Measurements from ENCODE around the gene ONECUT2.

Gene ONECUT2

DNA sequence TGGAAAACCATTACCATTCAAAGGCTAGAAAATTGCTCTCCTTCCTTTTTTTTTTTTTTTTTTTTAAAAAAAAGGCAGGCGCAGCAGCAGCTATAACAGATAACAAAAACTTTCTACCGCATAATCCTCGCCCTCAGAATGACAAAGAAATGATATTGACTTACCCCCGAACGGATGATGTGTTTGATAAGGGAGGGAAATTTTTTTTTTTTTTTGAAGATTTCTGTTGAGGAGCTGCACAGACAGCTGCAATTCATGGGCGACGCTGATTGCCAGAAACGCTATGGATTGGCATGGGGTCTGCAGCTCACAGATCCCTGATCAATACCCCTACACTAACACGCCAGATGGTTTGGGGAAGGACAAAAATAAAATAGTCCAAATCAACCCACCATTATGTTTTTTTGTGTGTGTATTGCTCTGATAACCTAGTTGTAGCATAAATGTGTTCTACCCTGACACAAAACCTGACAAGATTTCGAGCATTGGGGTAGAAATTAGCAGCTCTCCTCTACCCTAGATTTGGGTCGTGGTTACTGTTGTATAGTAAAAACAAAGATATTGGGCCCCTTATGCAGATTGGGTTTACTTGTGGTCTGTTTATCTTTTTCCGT, 3.6 kb upstream of the ONECUT2 start:
- no peak for DNase-seq (ENCODE audit: low spot score)

DNA sequence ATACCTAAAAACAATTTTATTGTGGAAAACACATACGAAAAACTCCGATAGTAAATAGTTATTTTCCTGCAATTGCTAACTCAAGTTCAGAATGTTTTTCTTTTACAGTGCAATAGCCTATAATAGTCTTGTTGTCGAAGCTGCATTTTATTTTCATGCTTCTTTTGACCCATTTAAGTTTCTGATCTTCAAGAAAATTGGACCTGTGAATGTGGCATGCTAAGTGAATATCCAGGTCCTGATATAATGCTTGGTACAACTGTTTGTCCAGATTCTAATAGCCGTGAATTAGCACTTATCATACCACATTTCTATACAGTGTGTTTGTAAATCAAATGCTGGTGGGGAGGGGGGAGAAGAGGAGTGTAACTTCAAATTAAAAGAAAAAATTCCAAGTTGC, 3.0 kb upstream of the ONECUT2 start:
- no peak for DNase-seq (ENCODE audit: low spot score)

DNA sequence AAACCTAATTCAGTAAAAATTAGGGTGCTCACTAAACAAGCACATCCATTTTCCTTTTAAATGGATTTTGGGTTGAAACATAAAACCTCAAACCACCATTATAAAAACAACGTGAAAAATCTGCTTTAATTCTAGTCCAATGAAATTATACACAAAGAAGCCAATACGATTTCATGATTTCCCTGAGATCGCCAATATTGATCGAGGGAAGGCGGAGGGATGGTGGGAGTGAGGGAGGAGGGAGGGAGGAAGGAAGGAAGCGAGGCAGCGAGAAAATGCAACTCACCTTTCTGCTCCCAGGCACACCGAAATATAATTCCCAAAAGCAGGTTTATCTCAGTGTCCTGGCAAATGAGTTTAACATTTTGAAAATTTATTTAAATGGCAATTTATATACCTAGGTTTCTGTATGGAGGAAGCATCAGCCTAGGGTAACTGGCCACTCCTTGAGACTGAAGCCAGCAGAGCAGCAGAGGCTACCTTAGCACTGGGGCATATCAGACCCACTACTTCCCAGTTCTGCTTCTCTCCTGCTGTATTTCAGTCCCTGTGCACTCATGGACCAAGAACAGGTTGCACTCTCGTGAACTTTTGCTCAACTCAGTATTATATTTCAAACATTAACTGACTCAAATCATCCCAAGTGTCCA, 2.3 kb upstream of the ONECUT2 start:
- DNase-seq (ENCODE audit: low spot score), result no peak

DNA sequence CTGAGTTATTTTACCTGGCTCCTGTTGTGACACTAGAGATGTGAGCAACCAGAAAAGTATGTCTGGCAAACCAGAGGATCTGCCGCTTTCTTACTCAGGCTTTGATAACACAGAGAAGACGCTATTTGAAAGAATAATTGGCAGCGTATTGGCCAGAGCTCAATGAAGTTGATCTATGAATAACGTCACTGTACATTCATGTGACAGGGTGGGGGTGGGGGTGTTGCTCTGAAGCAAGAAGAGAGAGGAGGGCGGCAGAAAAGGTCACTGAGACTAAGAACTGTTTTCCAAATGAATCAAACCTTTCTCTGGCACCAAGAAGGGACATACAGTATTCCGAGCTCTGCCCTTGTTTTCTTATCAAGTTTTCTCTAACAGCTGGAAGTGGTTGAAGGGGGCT, 1.7 kb upstream of the ONECUT2 start:
- DNase-seq (ENCODE audit: low spot score), result no peak

DNA sequence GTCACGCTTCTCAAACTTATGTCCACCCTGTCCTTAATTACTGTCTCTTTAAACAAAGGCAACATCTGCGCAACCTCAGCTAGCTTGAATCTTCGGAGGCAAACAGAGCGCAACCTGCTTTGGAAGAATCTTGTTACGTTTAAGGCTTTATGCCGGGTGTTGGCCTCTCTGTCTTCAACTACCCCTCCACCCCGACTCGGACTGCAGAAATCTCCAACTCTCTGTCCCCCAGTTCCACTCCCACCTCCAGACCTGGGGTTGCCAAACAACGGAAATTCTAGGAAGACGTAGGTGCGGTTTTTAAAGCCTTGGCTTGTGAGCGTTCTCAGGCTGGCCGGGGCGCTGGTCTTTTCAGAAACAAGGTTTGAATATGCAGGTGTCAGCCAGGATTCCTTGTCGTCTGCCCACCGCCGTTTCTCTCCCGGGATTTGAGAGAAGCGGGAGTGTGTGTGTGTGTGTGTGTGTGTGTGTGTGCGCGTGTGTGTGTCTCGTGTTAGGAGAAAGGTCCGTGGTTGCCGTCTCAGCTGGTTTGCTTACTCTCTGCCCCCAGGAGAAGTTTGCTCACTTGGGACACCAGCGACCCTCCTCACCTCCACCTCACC, 1.1 kb upstream of the ONECUT2 start:
- DNase-seq (ENCODE audit: low spot score), result no peak

DNA sequence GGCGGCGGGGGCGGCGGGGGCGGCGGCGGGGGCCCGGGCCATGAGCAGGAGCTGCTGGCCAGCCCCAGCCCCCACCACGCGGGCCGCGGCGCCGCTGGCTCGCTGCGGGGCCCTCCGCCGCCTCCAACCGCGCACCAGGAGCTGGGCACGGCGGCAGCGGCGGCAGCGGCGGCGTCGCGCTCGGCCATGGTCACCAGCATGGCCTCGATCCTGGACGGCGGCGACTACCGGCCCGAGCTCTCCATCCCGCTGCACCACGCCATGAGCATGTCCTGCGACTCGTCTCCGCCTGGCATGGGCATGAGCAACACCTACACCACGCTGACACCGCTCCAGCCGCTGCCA, 644 bp downstream of the ONECUT2 start:
- DNase-seq (ENCODE audit: low spot score), result no peak

DNA sequence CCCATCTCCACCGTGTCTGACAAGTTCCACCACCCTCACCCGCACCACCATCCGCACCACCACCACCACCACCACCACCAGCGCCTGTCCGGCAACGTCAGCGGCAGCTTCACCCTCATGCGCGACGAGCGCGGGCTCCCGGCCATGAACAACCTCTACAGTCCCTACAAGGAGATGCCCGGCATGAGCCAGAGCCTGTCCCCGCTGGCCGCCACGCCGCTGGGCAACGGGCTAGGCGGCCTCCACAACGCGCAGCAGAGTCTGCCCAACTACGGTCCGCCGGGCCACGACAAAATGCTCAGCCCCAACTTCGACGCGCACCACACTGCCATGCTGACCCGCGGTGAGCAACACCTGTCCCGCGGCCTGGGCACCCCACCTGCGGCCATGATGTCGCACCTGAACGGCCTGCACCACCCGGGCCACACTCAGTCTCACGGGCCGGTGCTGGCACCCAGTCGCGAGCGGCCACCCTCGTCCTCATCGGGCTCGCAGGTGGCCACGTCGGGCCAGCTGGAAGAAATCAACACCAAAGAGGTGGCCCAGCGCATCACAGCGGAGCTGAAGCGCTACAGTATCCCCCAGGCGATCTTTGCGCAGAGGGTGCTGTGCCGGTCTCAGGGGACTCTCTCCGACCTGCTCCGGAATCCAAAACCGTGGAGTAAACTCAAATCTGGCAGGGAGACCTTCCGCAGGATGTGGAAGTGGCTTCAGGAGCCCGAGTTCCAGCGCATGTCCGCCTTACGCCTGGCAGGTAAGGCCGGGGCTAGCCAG, 1.2 kb downstream of the ONECUT2 start:
- DNase-seq (ENCODE audit: low spot score), result no peak

DNA sequence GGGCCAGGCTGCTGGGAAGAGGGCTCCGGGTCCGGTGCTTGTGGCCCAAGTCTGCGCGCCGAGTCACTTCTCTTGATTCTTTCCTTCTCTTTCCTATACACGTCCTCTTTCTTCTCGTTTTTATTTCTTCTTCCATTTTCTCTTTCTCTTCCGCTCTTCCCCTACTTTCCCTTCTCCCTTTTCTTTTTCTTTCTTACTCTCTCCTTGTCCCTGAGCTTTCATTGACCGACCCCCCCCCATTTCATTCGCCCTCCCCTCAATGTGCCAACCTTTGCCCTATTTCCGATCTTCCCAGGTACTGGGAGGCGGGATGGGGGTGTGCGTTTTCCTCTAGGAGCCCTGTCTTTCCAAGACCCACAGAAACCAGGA, 1.8 kb downstream of the ONECUT2 start:
- no peak for DNase-seq (ENCODE audit: low spot score)

DNA sequence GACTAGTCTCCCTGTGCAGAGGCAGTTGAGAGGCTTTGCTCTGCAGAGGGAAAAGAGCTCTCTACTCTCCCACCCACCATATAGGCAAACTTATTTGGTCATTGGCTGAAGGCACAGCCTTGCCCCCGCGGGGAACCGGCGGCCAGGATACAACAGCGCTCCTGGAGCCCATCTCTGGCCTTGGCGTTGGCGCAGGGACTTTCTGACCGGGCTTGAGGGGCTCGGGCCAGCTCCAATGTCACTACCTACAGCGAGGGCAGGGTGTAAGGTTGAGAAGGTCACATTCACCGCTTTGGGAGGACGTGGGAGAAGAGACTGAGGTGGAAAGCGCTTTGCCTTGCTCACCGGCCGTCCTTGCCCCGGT, 2.2 kb downstream of the ONECUT2 start:
- DNase-seq (ENCODE audit: low spot score), result no peak

DNA sequence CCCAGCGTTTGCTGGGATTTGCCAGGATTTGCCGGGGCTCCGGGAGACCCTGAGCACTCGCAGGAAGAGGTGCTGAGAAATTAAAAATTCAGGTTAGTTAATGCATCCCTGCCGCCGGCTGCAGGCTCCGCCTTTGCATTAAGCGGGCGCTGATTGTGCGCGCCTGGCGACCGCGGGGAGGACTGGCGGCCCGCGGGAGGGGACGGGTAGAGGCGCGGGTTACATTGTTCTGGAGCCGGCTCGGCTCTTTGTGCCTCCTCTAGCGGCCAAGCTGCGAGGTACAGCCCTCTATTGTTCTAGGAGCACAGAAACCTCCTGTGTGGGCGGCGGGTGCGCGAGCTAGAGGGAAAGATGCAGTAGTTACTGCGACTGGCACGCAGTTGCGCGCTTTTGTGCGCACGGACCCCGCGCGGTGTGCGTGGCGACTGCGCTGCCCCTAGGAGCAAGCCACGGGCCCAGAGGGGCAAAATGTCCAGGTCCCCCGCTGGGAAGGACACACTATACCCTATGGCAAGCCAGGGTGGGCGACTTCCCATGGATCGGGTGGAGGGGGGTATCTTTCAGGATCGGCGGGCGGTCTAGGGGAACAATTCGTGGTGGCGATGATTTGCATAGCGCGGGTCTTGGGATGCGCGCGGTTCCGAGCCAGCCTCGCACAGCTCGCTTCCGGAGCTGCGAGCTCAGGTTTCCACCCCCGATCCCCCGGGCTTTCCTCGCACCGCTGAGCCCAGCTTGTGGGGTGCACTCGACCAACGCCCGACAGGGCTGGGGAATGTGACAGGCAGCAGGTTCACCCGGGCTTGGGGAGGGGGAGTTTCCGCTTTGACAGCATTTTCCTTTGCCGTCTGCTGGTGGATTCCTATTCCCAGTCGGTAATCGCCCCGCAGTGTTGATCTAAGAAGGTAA, 2.8 kb downstream of the ONECUT2 start:
- peak; percentile 66 for DNase-seq (ENCODE audit: low spot score)

DNA sequence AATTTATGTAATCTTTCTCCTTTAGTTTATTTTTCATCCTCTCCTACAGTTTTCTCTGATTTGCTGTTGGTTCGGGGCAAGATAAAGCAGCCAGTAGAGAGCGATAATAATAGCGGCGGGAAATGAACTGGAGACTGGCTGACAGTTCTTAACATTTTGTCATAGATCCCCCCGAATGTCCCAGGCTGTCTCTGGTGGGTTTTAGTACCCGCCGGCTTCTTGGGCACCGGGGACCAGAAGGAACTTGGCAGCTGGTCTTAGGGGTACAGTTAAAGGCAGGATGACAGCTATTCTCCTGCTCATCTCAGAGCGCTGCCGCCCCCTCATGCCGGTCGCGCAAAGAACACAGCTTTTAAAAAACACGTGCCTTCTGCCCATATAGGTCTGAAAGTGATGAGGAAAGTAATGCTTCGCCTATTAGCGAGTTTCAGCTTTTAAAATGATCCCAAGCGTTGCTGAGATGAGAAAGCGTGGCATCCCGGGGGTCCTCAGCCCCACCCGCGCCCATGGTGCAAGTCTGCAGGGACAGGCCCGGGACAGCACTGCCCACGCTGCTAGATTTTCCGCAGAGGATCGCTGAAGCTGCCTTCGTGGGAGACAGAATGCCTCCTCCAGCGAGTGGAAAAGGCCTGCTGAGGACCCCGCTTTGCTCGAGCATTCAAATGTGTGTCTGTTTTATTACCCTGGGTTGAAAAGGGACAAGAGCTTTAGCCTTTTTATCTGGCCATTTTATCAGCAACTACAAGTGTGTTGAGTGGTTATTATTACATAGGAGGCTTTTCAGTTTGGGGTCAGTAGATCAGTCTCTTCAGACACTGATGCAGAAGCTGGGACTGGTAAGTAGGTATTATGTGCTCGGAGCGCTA, 3.8 kb downstream of the ONECUT2 start:
- no peak for DNase-seq (ENCODE audit: low spot score)

DNA sequence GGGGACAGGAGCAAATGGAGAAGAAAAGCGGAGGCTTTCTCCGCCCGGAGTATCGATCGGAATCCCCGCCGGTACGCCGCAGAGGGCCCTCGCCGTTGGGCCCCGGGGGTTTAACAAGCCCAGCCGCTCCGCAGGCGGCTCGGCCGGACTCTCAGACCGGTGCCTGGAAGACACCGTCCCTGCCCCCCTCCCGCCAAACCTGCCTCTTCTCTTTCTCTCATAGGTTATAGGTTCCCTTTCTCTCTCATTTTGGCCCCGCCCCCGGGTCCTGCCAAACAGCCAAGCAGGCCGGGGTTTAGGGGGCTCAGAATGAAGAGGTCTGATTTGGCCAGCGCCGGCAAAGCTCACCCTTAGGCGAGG, 4.4 kb downstream of the ONECUT2 start:
- DNase-seq (ENCODE audit: low spot score), result no peak

DNA sequence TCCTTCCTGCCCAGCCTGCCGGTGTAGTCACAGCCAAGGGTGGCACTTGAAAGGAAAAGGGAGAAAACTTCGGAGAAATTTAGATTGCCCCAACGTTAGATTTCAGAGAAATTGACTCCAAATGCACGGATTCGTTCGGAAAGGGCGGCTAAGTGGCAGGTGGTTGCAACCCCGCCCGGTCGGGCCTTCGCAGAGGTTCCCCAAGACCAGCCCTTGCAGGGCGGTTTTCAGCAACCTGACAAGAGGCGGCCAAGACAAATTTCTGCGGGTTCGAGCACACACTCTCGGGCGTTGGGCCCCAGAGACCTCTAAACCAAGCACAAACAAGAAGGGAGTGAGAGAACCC, 4.8 kb downstream of the ONECUT2 start:
- no peak for DNase-seq (ENCODE audit: low spot score)

DNA sequence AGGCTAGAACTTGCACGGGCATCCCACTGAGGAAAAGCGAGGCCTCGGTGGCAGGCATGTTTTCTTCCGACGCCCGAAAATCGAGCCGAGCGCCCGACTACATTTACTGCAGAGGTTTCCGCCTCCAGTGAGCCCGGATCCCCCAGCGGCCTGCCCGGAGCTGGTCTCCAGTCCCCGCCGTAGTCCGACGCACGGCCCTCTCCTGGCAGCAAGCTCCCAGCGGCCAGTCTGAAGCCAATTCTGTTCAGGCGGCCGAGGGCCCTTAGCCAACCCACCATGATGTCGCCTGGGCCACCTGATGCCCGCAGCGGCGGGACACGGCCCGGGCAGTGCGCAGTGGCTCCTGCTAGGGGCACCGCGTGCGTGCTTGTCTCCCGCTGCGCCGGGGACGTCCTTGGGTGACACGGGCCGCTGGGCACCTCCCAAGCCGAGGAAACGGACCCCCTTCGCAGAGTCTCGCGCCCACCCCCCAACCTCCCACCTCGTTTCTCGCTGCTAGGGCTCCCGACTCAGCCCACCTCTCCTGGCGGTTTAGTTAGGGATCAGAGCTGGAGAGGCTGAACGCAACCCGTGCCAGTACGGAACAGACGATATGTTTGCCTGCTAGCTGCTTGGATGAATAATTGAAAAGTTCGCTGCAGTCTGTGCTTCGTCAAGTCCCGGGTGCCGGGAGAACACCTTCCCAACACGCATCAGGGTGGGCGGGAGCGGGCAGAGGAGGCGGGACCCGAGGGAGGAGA, 5.3 kb downstream of the ONECUT2 start:
- no peak for DNase-seq (ENCODE audit: low spot score)

DNA sequence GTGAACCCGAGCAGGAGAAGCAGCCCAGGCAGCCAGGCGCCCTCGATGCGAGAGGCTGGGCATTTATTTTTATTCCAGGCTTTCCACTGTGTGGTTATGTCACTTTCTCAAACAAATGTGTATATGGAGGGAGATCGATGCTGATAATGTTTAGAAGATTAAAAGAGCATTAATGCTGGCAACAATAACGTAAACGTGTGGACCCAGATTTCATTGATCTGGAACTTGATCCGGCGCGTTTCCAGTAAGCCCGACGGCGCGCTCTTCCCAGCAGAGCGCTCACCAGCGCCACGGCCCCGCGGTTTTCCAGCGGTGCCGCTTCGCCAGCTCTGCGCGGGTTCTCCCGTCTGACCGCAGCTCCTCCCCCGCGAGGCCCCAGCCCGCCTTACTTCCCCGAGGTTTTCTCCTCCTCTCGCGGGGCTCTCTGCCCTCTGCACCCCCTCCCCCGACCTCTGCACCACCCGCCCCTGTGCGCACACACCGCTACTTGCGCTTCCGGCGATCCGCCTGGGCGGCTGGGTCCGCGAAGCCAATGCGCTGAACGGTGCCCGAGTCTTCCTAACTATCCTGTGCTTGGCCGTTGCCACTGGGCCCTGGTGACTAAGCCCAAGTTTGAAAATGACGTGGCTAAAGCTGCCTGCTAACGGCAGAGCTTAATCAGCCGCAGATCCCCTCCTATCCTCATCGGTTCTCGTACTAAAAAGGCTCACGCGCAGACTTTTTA, 6.1 kb downstream of the ONECUT2 start:
- no peak for DNase-seq (ENCODE audit: low spot score)

DNA sequence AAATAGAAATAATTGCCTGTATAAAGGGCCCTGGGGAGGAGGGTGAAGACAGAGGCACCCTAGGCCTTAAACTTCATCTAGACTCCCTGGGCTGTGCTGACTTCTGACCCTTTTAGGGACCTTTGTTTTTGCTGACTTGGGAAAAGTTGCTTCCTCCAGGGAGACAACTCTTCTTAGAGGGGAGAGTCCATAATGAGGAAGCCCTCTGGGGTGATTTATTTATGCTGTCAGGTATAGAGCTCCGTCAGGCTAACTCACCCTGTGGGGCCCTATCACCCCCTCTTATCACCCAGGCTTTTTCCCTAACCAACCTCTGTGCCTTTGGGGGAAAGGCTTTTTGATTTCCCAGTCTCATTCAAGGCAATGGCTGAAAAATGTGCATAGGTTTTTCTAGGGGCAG, 8.1 kb downstream of the ONECUT2 start:
- DNase-seq (ENCODE audit: low spot score), result no peak

DNA sequence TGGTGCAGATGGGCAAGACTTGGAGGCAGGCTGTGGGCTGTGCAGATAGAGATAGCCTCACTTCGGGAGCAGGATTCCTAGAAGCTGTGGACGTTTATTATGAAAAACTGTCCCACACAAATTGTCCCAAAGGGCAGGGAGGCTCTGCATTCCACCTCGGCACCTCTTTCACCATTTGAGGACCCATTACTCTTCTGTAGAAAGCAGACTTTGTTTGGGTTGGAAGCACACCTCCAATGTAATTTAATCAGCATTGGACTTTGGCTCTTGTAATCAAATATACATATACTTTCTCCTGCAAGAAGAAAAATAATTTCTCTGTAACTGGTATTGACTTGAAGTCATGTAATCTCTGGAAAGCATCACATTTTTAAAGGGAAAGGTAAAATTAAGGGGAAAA, 8.5 kb downstream of the ONECUT2 start:
- no peak for DNase-seq (ENCODE audit: low spot score)

DNA sequence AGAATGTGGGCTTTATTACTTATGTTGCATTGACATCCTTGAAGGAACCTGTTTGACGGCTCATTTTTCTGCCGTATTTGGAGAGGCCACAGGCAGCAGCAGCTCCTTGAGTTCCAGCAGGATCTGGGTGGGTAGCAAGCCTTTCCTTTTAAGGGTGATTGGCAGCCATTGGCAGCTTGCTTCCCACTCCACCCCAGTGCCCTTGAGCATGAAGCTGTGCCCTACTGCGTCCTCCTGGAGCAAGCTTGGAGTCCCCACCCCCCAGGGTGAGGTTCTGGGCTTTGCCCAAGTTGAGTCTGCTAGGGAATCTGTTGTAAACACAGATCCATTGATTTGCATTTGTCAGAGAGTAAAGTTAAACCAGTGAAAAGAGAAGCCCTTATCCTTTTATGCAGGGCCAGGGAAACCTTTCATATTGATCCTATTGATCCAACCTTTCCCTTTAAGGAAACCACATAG, 9.2 kb downstream of the ONECUT2 start:
- no peak for DNase-seq (ENCODE audit: low spot score)

DNA sequence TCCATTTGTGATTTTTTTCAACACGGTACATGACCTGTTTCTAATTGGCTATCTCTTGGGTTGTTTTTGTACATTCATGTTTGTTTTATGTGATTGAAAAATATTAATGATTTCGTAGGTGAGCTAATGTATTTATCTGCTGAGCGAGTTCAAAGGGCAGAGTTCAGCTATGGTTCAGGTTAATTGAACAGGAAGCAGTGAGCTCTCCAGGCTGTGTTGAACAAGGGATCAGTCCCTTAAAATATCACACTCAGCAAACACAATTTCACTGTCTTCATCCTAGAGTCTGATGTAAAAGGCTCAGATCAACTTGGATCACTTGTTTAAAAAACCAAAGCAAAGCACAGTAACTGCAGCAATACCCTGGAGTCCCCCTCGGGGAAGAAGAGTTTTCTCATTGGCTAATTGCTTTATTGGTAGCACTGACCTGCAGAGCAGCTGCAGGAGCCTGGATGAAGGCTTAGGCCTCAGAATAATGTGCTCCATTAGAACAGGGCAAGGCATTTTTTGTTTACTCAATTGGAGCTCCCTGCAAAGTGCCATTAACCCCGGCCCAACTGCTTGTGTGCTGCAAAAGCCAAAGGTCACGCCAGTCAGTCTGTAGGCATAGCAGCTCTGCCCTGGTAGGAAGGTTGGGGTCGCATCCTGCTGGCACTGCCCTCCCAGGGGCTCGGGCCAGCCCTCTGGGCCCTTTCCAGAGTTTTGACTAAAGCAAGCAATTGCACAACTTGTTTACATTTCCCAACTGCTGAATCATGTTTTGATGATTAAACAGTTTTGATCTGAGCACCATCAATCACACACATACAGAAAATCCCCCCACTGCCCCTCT, 10.5 kb downstream of the ONECUT2 start:
- DNase-seq (ENCODE audit: low spot score), result no peak

Measured in pons (tissue), 1 donor.